H54 (cell line): ENCODE measurements around the gene GRID1.

Source experiments
- DNase-seq: peaks from one replicate; pipeline ENCODE4 v3.0.0; 2011; ENCODE audit warnings: low spot score, mixed read lengths; ENCODE audit not compliant: insufficient read length
- FAIRE-seq: peaks from 3 replicates; lab custom pipeline; 2011; peaks lifted over from hg19 to GRCh38; lab: Jason Lieb, UNC
- POLR2A ChIP-seq: IDR thresholded peaks from 2 replicates; pipeline ENCODE4 v1.6.1; 2011; ENCODE audit warnings: low read depth, mild to moderate bottlenecking, low read length

Gene GRID1

GRCh38 chr10:86335257-86335656, 31.3 kb downstream of the GRID1 start:
- DNase-seq, result no peak
- TF ChIP-seq POLR2A, result no peak
- FAIRE-seq, result no peak

- no peak for DNase-seq
- no peak for TF ChIP-seq POLR2A
- FAIRE-seq, result no peak
These were observed 32.0 kb downstream of the GRID1 start for GRCh38 chr10:86334488-86335085.

- no peak for TF ChIP-seq POLR2A
These were observed 32.6 kb downstream of the GRID1 start for GRCh38 chr10:86333826-86334487.

DNA sequence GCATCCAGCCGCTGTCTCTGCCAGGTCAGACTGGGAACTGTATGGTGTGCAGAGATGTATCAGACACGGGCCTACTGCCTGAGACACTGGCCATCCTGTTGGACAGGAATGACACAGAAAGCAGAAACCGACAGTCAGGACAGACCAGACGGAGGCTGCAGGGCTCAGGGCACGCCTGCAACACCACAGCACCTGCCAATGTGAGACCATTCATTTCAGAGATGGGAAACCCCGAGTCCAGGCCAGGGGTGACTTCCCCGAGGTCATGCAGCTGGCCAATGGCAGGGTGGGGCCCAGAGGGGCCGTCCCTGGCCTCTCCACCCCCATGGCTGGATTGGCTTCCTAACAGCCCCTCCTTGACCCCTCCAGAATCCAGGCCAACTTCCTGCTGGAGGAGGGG, 34.7 kb downstream of the GRID1 start:
- DNase-seq (no peak), FAIRE-seq (no peak)
- TF ChIP-seq POLR2A, result no peak

More at GRCh38 chr10:86333826-86334487, 32.6 kb downstream of the GRID1 start:
- FAIRE-seq (no peak), DNase-seq (no peak)

GRCh38 chr10:86330778-86331763, 35.5 kb downstream of the GRID1 start:
- FAIRE-seq (no peak), DNase-seq (no peak)
- no peak for TF ChIP-seq POLR2A

GRCh38 chr10:86329896-86330680, 36.5 kb downstream of the GRID1 start:
- no peak for TF ChIP-seq POLR2A
- no peak for FAIRE-seq

DNA sequence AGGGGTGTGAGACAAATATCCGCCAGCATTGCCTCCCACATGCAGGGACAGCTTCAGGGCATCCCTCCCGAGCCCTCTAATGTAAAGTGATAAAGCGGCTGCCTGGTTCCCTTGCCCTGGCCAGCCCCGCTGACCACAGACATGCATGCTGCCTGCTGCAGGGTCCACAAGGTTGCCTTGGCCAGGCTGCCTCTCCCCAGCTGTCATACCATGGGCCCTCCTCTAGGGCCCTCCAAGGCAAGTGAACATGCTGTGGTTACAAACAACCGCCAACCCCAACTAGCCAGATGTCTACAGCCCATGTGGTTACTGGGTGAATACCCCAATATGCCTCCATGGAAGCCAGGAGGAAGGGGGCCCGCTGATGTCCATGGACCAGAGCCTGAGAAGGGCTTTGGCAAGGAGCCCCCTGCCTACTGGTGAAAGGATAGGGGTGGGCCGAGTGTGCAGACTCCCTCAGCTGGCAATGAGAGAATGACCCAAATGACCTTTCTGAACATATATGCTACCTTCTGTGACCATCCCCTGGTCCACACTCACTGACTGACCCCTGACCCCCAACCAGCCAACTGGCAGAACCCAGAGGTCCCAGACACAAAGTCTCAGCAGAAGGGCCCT, 37.4 kb downstream of the GRID1 start:
- TF ChIP-seq POLR2A, result no peak
- no peak for DNase-seq
- FAIRE-seq, result no peak

More at GRCh38 chr10:86329896-86330680, 36.5 kb downstream of the GRID1 start:
- no peak for DNase-seq

GRCh38 chr10:86327954-86328725, 38.5 kb downstream of the GRID1 start:
- DNase-seq (no peak), FAIRE-seq (no peak)
- TF ChIP-seq POLR2A, result no peak

GRCh38 chr10:86325158-86325557, 41.4 kb downstream of the GRID1 start:
- FAIRE-seq (no peak), DNase-seq (no peak)
- TF ChIP-seq POLR2A, result no peak

- no peak for TF ChIP-seq POLR2A
- FAIRE-seq (no peak), DNase-seq (no peak)
These were observed 45.0 kb downstream of the GRID1 start for GRCh38 chr10:86321568-86321967.

DNA sequence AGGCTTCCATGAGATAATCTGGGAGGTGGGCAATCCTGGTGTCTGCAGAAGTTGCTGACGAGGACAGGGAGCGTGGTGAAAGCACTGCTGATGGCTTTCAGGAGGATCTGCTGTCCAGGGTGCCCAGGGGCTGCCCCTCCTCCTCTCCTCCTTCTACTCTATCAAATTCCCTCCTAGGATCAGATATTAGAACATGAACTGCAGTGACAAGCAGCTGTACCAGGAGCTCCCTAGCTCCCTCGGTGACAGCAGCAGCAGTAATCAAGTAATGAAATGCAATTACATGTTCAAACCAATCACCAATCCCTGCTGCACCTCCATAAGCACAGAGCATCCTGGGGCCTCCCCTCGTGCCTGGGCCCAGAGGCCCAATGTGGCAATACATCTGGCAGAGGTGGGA, 46.9 kb downstream of the GRID1 start:
- DNase-seq (no peak), FAIRE-seq (no peak)
- TF ChIP-seq POLR2A, result no peak
